Anterior cingulate cortex (tissue), 58 donors: ENCODE results near the gene CIPC.

Experiments
- DNase-seq, 58 donors: peaks; one replicate each; lab custom pipeline; 2025; lab: John Stamatoyannopoulos, UW

CIPC gene

DNA sequence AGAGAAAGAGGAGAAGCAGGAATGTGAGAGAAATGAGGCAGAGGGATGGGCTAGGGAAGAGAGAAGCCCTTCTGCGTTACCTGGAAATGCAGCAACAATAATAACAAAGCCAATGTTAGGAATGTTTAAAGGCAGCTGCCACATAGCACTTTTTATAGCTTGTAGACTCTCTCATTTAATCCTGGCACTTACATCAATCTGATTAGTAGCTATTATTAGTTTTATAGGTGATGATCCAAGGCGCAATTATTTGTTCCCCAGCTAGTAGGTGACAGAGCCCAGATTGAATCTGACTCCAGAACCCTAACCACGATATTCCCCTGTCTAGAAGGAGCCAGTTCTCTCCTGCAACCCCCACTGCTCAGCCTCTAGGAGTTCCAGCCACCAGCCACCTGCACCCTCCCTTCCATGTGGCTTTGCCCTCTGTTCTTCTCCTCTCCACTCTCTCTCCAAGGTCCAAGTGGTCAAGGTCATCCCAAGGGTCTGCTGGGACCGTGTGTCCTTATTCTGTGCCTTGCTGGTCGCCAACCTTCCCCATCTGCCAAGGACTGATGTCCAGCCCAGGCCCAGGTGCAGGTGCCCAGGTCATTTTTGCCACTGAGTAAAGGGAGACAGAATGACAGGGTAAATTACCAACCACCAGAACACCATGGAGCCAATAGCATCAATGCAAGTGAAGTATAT is 29.4 kb upstream of the CIPC start:
- DNase-seq: no peak

DNA sequence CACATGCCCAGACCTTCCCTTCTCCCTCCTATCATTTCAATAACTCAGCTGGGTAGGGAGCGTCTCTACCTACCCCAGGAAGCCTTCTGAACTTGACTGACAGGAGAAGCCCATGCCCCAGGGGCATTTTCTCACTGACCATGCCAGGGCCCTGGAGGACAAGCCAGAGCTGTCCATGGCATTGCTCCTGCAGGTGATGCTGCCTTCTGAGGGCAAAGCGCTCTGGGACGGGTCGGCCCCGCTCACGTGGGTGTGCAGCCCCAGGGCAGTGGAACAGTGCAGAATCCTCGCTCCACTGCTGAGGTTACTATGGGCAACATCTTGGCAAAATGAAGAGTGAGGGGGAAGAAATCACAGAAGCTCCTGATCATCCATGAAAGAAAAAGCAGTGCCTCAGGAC is 28.5 kb upstream of the CIPC start:
- peak in 1 of 58 donors; percentile 14 for DNase-seq

DNA sequence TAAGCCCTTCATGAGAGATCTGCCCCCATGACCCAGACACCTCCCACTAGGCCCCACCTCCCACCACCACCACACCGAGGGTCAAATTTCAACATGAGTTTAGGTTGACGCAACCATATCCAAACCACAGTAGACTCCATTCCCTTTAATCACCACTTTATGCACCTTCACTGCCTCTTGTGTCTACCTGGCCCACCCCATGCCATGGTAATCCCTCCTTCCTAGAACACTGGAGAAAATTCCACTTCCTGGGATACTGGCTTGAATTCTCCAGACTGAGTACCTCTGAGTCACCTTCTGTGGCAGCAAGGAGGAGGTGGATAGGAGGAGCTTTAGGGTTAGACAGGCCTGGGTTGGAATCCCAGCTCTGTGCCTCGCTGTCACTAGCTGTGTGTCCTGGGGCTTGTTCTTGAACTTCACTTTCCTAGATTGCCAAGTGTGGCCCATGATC is 26.1 kb upstream of the CIPC start:
- no peak for DNase-seq

DNA sequence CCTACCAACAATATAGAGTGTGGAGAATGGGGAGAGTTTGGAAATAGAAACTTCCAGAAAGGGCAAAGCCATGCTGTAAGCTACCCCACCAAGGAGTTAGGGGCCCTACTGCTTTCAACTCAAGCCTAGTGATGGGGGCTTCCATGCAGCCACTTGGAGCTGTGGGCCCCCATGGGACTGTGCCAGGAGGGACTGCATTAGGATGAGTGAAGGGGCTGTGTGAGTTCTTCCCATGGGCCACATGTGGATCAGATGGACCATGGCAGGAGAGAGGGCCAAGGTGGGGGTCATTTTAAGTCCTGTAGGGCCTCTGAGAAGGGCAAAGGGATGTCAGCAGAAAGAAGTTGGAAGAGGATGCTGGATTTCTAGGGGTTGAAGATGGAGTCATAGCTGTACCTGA is 23.1 kb upstream of the CIPC start:
- no peak for DNase-seq

DNA sequence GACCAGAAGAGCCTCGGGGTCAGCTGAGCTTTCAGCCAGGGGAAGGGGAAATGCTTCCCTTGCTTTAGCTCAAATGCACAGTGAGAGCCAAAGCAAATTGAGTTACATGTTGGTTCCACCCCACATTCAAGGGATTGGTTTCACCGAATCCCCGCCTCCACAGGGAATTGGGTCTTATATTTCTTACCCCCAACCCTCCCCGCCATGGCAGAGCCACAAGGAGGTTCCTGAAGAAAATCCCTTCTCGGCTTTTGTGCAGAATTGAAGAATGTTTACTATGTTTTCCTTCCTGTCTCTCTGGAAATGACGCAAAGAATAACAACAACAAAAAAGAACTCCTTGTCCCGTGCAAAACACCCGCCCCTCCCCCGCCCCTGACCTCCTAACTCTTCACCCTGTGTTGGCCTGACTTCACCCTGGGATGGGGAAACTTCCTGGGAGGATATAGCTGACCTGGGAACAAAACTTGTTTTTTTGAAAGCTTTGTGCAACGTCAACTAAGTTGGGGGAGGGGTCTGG is 21.9 kb upstream of the CIPC start:
- no peak for DNase-seq

DNA sequence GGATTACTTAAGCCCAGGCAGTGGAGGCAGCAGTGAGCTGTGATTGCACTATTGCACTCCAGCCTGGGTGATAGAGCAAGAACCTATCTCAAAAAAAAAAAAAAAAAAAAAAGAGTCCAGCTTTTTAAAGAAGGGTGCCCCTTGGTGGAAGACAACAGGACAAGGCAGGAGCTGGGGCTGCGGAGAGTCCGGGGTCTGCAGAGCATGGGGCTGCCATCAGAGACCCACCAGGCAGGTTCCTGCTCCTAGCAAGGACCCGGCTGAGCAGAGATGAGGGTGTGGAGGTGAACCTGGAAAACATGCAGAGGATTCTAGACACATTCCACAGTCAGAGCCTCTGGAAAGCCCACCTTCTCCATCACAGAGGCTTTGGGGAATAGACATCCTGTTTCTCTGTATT is 21.0 kb upstream of the CIPC start:
- DNase-seq: no peak

DNA sequence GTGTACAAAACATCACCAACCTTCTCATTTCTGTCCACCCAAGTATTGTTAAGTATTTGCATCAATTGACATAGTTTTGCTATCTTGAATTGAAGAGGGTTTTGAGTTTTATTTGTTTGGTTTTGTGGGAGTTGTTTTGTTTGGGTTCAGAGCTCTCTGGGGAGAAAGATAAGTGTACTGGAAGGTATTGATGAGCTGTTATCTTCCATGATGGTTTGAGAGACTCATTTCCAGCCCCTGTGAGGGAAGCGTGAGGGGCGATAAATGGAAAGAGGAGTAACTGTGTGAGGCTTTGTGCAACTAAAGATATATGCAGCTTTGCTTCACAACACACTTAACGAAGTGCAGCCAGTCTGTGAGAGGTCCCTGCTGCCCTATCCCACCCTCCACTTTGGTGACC is 15.7 kb upstream of the CIPC start:
- no peak for DNase-seq

DNA sequence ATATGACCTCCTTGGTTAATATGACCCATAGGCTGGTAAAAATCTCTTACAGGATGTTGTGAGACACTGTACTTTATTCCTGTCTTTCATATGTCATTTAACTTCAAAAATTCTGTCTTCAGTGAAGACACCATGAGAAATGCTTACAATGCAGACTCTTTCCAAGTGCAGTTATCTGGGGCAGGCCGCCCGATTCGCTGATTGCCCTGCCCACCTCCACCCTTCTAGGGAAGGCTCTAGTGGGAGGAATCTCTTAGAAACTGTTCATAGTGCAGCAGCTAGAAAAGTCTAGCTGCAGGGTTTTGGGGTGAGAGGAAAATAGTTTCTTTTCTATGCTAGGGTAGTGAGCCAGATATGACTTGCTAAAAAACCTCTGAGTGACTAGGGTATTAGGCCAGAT is 15.0 kb upstream of the CIPC start:
- DNase-seq: peak in 1 of 58 donors; percentile 26

DNA sequence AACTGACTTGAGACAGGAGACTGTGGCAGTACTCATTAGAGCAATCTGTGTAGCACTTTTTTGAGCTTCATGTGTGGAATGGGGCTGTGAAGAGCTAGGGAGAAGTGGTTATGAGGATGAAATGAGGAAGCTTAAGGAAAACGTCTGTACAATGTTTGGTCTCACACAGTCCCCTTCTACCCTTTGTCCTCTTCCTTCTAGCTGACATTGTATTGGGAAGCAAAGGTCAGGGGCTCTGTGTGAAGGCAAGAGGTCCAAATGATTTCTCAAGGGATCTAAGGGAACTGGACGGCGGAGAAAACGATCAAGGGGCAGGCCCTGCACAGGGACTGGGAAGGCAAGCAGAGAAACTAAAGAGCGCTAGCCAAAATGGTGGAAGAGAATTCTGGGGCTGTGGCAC is 13.1 kb upstream of the CIPC start:
- DNase-seq: no peak

DNA sequence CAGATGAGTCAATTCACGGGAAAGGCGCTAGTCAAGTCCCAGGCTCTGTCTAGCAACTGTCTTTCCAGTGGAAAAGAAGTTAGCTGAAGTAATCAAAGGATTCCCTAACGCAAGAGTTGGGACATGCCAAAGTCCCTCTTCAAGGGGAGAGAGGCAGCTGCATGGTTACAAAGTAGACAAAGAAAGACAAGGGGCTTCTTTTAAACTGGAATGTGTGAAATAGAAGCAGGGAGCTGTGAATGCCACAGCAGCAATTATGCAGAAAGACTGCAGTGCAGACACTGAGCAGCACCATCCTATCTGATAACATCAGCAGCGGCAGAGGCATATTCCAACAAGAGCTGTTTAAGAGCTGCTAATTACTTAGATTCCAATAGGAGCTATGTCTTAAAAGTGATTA is 12.5 kb upstream of the CIPC start:
- no peak for DNase-seq

DNA sequence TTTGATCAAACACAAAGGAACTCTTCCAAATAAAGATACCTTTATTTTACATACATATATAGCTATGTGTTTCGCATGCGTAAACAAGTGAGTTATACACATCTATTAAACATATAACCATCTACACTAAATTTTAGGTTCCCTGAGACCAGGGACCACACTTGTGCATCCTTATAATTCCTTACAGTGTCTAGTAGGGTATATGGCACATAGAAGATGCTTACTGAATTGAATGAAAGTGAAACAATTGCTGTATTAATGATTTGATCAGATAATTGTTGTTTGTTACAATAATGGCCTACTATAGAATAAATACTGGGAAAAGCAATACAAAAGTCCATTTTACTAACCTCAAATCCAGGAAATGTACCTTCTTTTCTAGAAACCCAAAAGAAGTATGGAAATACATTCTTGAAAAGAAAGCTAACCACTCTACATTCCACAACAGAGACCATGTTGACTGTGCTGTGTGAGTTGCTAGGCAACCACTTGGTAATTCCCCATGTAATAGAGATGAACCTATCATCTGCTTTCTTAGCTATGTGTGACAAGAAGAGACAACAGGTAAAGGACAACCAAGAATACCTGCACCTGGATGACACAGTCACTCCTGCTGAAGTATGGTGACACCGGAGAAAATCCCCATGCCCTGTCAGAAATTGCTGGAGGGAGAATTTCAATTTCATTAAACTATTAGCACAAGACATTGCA is 11.9 kb upstream of the CIPC start:
- no peak for DNase-seq

DNA sequence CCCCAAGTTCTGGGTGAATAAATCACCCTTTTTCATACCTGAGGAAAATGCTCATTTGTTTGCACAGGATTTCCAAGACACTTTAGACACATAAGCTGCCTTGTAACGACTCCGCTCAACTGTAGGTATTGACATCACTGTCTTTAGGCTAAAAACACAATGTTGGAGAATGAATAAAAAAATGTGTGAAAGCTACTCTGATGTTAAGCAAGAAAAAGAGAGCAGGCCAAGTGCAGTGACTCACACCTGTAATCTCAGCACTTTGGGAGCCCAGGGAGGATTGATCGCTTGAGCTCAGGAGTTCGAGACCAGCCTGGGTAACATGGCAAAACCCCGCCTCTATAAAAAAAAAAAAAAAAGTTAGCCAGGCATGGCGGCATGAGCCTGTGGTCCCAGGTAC is 11.1 kb upstream of the CIPC start:
- DNase-seq: no peak

DNA sequence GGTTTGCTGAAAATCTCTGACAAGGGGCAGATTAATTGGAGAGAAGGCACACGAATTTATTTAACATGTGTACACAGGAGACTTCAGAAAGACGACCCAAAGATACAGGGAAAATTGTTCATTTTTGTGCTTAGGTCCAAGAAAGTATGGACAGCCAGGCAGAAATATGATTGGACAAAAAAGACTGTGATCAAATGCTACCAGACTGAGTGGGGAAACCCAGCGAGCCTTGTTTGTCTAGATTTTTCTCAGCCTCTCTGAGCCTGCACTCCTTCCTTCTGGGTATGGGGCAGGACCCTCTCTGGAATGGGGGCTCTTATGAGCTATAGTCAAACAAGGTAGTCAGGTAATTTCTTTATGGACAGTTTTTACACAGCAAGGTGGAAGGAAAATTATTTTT is 10.4 kb upstream of the CIPC start:
- no peak for DNase-seq

DNA sequence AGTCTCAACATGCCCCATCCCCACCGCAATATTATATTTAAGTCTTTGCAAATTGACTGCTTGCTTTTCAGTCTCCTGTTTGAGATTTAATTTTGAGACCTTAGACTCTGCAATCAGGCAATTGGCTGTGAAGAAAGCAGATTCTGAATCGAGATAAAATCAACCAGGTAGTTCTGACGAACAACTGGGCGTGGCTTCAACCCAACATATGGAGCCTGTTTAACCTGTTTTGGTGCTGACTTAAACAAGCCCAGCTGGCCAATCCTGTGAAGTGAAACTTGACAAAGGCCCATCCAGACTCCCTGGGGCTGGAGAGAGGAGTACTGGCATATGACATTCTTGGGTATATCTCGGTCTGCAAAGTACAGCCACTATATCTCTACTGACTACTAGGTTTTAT is 9.8 kb upstream of the CIPC start:
- no peak for DNase-seq

DNA sequence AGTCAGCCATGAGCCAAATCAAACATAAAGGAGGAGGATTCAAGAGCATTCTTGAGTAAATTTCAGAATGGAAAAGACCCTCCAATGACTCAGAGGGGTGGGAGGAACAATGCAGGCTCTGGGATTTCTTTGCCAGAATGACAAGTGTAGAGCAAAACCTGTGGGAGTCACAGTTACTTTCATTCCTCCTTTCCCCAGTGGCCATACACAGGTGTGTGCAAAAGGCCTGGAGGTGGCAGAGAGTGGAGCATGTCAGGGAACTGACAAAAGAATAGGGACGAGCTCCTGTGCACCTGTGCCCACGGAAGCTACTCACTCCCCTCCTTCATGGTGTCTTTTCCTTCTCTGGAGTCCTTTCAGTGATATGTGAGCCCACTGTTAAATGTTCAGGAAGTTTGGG is 9.4 kb upstream of the CIPC start:
- DNase-seq: no peak

DNA sequence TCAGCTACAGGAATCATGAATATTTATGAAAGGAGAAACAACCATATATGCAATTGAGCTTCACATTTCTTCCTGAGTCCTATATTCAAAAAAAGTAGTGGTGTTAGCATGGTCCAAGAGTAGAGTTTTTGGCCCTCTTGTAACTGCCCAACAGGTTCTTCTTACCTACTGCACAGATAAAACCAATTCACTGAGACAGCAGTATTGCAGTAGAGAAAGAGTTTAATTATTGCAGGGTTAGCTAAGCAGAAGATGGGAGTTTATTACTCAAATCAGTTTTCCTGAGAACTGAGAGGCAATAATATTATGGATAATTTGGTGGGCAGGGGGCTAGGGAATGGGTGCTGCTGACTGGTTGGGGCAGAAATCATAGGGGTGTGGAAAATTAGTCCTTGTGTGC is 6.5 kb upstream of the CIPC start:
- DNase-seq: no peak

DNA sequence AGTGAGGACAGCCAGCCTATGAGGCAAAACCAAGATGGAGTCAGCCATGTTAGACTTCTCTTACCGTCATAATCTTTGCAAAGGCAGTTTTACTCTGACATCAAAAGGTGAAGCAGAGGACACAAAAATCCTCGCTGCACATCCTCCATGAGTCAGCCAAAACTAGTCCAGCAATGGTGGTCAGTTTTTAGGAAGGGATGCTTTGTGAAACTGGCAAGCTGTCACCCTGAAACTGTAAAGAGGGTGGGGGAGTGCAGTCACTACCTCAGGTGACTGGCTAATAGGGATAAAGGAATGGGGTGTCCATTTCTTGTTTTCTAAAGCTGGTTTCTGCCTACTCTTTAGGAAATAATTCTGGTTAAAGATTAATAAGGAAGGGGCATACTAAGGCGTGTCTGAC is 5.4 kb upstream of the CIPC start:
- no peak for DNase-seq

DNA sequence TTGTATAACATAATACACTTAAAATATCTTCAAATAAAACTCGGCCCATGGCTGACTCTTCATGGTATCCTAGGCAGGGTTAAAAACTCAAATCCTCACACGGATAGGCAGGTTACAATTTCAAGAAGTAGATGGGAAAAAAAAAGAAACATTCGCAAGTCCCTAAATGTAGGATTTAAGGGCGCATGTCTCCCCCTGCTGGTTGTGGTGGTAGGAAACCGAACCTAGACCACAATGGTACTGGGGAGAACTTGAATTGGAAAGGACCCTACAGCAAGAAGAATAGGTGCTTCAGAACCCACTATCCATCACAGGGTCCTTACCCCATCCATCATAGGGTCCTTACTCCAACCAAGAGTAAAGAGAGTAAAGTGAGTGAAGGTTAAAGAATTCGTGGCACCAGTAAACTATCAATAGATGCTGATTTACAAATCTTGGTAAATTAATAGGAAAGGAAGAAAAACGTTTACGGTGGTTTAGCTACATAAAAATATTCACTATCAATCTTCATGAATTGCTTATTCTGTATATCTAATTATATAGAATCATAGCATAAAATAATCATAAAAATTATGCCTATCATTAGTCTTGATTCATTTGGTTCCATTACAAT is 3.3 kb upstream of the CIPC start:
- peak in 47 of 58 donors; percentile 7 to 80 (median 40) for DNase-seq

DNA sequence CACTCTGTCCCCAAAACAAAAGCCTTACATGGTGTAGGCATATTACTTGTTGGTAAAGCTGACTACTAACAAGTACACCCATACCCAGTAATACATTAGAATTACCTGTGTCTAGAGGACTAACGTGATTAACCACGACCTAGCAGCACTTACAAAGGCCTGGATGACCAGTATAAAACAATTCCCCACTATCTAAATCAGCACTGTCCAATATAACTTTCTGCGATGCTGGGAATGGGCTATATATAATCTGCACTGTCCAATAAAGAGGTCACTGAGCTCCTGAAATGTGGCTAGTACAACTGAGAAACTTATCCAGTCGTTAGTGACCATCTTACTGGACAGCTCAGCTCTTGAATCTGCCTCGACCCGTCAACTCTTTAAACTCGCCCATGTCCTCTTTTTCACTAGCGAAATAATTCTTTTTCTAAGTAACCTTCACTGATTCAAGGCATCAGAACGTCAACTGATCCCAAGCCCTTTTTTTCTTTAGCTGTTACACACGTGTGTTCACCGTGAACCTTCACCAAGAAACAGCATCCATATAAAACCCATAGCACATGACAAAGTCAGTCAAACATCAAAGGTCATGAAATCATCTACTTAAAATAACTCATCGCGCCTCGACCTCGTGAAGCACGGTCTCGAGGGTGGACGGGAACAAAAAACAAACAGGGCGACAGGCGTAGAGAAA is 905 bp upstream of the CIPC start:
- DNase-seq: peak in 1 of 58 donors; percentile 71

DNA sequence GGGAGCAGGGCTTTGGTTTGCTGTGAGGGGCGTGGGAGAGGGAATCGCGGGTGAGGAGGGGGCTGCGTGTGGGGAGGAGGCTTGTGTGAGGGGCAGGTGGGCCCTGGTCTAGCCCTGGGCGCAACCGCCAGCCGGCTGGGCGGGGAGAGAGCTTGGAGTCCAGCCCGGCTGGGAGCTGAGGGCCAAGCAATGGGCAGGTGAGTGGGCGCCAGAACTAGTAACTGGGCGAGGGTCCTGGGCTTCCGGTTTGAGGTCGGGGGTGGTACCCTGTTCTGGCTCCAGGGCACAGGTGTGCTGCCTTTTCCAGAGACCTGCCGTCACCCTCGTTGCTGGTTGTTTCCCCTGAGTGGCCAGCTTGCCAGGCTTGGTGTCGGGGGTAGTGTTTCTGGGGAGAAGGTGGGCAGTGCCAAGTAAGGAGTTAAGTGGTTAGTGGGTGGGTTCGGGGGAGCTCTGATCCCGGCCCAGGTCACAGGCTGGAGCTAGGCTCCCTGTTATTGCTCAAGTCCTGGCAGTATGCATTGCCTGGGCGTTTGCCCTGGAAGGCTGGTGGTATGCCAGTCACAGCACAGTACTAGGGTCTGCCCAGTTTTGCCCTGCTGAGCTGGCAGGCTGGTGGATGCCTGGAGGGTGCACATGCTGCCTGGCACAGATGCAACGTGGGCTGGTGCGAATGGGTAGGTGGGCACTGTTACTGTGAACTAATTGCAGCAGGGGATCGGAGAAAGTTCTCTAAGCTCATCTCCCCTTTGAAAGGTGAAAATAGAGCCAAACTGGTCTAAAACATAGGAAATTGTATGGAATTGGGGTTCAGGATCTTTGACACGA is 683 bp downstream of the CIPC start:
- DNase-seq: peak in 55 of 58 donors; percentile 31 to 91 (median 73)
